Liver (tissue), 9 donors: ENCODE measurements around the gene ATM. TPM values are rescaled to one million over a fixed set of nuclear protein-coding genes. Genes with fewer than 3 reads are reported as not detected.

Source experiments
- DNase-seq: peaks from one replicate; pipeline ENCODE4 v3.0.0-alpha.2; 2017; ENCODE audit warnings: low spot score
- H3K27ac ChIP-seq, 2 donors: one replicate each; pipeline ENCODE4 v1.7.0; 2013; ENCODE audit warnings: inconsistent platforms in 2 of 2, low read length in 2 of 2, control low read depth in 1 of 2, low read depth in 1 of 2, mild to moderate bottlenecking in 1 of 2
- H3K27me3 ChIP-seq, 4 donors: one replicate each; pipeline versions ENCODE4 v1.6.1 to v1.7.0; 2013; ENCODE audit warnings: low read length in 3 of 4, inconsistent platforms in 1 of 4, mild to moderate bottlenecking in 1 of 4, moderate library complexity in 1 of 4; ENCODE audit not compliant: control insufficient read depth in 4 of 4, insufficient read depth in 4 of 4
- H3K36me3 ChIP-seq, 4 donors: one replicate each; pipeline versions ENCODE4 v1.6.1 to v1.7.0; 2013; ENCODE audit warnings: low read length in 3 of 4, mild to moderate bottlenecking in 3 of 4, low read depth in 1 of 4, moderate library complexity in 1 of 4; ENCODE audit not compliant: control insufficient read depth in 4 of 4, insufficient read depth in 3 of 4
- H3K4me1 ChIP-seq, 4 donors: one replicate each; pipeline versions ENCODE4 v1.6.1 to v1.7.0; 2013; ENCODE audit warnings: low read length in 3 of 4, mild to moderate bottlenecking in 3 of 4, moderate library complexity in 1 of 4; ENCODE audit not compliant: control insufficient read depth in 4 of 4, insufficient read depth in 4 of 4
- H3K4me3 ChIP-seq, 3 donors: one replicate each; pipeline versions ENCODE4 v1.6.1 to v1.7.0; 2013; ENCODE audit warnings: low read length in 3 of 3, control low read depth in 1 of 3, low read depth in 1 of 3, mild to moderate bottlenecking in 1 of 3
- H3K9ac ChIP-seq, 2 donors: one replicate each; pipeline ENCODE4 v1.7.0; 2013; ENCODE audit warnings: low read length in 2 of 2, mild to moderate bottlenecking in 2 of 2, moderate library complexity in 2 of 2, control low read depth in 1 of 2, low read depth in 1 of 2
- H3K9me3 ChIP-seq, 4 donors: one replicate each; pipeline versions ENCODE4 v1.6.1 to v1.7.0; 2013; ENCODE audit warnings: low read length in 3 of 4; ENCODE audit not compliant: control insufficient read depth in 4 of 4
- ATF3 ChIP-seq: IDR thresholded peaks from 2 replicates; pipeline ENCODE4 v1.6.1; 2016; ENCODE audit warnings: antibody characterized with exemption
- CTCF ChIP-seq: fragments of 150-350 bp; IDR thresholded peaks from 2 replicates; pipeline ENCODE4 v1.5.1; 2017; ENCODE audit warnings: improper control_type of control experiment, low read depth, low read length; ENCODE audit not compliant: missing input control
- EGR1 ChIP-seq, 2 donors: IDR thresholded peaks; 2 replicates each; pipeline ENCODE4 v1.6.1; 2016 to 2018; ENCODE audit warnings: antibody characterized with exemption in 2 of 2, low read depth in 2 of 2
- FOXA1 ChIP-seq: IDR thresholded peaks from 2 replicates; pipeline ENCODE4 v1.6.1; 2016; ENCODE audit warnings: antibody characterized with exemption
- FOXA2 ChIP-seq: IDR thresholded peaks from 2 replicates; pipeline ENCODE4 v1.6.1; 2016; ENCODE audit warnings: antibody characterized with exemption
- GABPA ChIP-seq, 2 donors: IDR thresholded peaks in 1 of 2; conservative IDR thresholded peaks in 1 of 2; 2 replicates each; pipeline ENCODE4 v1.6.1; 2016; ENCODE audit warnings: antibody characterized with exemption in 2 of 2, mild to moderate bottlenecking in 1 of 2, moderate library complexity in 1 of 2
- HNF4A ChIP-seq, 2 donors: conservative IDR thresholded peaks; 2 replicates each; pipeline ENCODE4 v1.6.1; 2016; ENCODE audit warnings: antibody characterized with exemption in 2 of 2, mild to moderate bottlenecking in 2 of 2
- JUND ChIP-seq, 2 donors: IDR thresholded peaks; 2 replicates each; pipeline ENCODE4 v1.6.1; 2016; ENCODE audit warnings: antibody characterized with exemption in 2 of 2
- MAX ChIP-seq: IDR thresholded peaks from 2 replicates; pipeline ENCODE4 v1.6.1; 2016; ENCODE audit warnings: antibody characterized with exemption
- NR2F2 ChIP-seq: IDR thresholded peaks from 2 replicates; pipeline ENCODE4 v1.6.1; 2016; ENCODE audit warnings: antibody characterized with exemption
- SP1 ChIP-seq: IDR thresholded peaks from 2 replicates; pipeline ENCODE4 v1.6.1; 2018; ENCODE audit warnings: antibody characterized with exemption, mild to moderate bottlenecking
- TAF1 ChIP-seq: conservative IDR thresholded peaks from 2 replicates; pipeline ENCODE4 v1.6.1; 2016; ENCODE audit warnings: antibody characterized with exemption, mild to moderate bottlenecking
- YY1 ChIP-seq: IDR thresholded peaks from 2 replicates; pipeline ENCODE4 v1.6.1; 2016; ENCODE audit warnings: antibody characterized with exemption, mild to moderate bottlenecking
- WGBS: extraction: QIAGEN DNeasy Blood & Tissue Kit; methylation state at CpG from one replicate; pipeline ENCODE4 v1.1.7; 2013; 5-methylcytosine and 5-hydroxymethylcytosine counted together
- polyA plus RNA-seq, 2 donors: library from polyadenylated mRNA; stranded (reverse) in 1 of 2; unstranded in 1 of 2; fragments of 200-250 nt in 1 of 2; fragments of >200 nt in 1 of 2; fragmentation: Nextera tagmentation in 1 of 2; extraction: Ambion mirVana in 1 of 2; gene quantifications; one replicate each; pipeline versions ENCODE4 v1.2.1 to v1.2.3, GENCODE V29; 2013 to 2015
- total RNA-seq, 2 donors: library from RNA; depleted of rRNA; stranded (reverse); fragments of >200 nt; gene quantifications; one replicate each; pipeline ENCODE4 v1.2.3, GENCODE V29; 2014
- TF ChIP-seq, protein P1 (sequence below): IDR thresholded peaks from 2 replicates; pipeline ENCODE4 v1.6.1; 2016; ENCODE audit warnings: antibody characterized with exemption, mild to moderate bottlenecking
- TF ChIP-seq, protein P2 (sequence below): IDR thresholded peaks from 2 replicates; pipeline ENCODE4 v1.6.1; 2016; ENCODE audit warnings: antibody characterized with exemption
- donor health status: healthy.
- donor health status: healthy.
- donor health status: healthy.
- donor health status: healthy.
- donor health status: healthy.

Gene ATM
- total and polyA plus RNA-seq, 4 donors, result 9.9 to 65.7 (median 20.9) TPM

GRCh38 chr11:108199446-108200321, 23.2 kb upstream of the ATM start:
- Histone ChIP-seq H3K4me3 (no peak overlapping the region), H3K27me3 (no peaks in the 10 kb centered on the region), H3K36me3 (peaks cover 0 to 7% (median 2%) of the 10 kb centered on the region in 4 donors), H3K4me1 (peaks cover 2 to 6% (median 5%) of the 10 kb centered on the region in 4 donors), H3K27ac (no peak overlapping the region), H3K9ac (no peak overlapping the region), H3K9me3 (peaks cover 0 to 4% (median 2%) of the 10 kb centered on the region in 4 donors)
- WGBS, result 84% methylated on average over 12 of the region's 12 CpGs
- TF ChIP-seq GABPA (IDR thresholded peaks at IDR 0.05 in 1 of 2, conservative IDR thresholded peaks at IDR 0.05 in 1 of 2) (no peak), HNF4A (conservative IDR thresholded peaks at IDR 0.05) (no peak)
- no peak for DNase-seq

DNA sequence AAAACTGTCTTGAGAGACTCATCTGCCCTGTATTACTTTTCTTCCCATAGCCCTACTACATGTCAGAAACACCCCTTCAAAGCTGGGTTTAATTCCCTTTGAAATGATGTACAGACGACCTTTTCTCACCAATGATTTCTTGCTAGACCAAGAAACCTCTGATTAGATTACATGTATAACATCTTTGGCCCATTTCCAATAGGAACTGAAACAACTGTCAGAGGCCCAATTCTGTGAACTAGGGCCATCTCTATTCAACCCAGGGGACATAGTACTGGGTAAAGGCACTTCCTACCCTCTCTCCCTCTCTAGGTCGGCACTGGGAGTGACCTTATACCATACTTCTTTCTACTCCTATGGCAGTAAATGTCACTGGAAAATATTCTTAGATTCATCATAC, 19.8 kb upstream of the ATM start:
- 83% methylated on average over 2 of the region's 2 CpGs for WGBS
- Histone ChIP-seq H3K9ac (no peak overlapping the region), H3K27ac (no peak overlapping the region), H3K4me3 (no peak overlapping the region), H3K36me3 (peaks cover 3 to 19% (median 10%) of the 10 kb centered on the region in 4 donors), H3K4me1 (no peaks in the 10 kb centered on the region), H3K27me3 (no peaks in the 10 kb centered on the region), H3K9me3 (peaks cover 0 to 8% (median 2%) of the 10 kb centered on the region in 4 donors)
- TF ChIP-seq YY1 (no peak), NR2F2 (no peak), TAF1 (no peak), JUND (IDR thresholded peaks at IDR 0.05) (no peak), MAX (no peak), ATF3 (no peak), FOXA2 (no peak), HNF4A (conservative IDR thresholded peaks at IDR 0.05) (no peak), FOXA1 (no peak), SP1 (no peak), CTCF (no peak), EGR1 (IDR thresholded peaks at IDR 0.05; ENCODE audit: low read depth in 2 of 2) (no peak)
- TF ChIP-seq, protein P1, sequence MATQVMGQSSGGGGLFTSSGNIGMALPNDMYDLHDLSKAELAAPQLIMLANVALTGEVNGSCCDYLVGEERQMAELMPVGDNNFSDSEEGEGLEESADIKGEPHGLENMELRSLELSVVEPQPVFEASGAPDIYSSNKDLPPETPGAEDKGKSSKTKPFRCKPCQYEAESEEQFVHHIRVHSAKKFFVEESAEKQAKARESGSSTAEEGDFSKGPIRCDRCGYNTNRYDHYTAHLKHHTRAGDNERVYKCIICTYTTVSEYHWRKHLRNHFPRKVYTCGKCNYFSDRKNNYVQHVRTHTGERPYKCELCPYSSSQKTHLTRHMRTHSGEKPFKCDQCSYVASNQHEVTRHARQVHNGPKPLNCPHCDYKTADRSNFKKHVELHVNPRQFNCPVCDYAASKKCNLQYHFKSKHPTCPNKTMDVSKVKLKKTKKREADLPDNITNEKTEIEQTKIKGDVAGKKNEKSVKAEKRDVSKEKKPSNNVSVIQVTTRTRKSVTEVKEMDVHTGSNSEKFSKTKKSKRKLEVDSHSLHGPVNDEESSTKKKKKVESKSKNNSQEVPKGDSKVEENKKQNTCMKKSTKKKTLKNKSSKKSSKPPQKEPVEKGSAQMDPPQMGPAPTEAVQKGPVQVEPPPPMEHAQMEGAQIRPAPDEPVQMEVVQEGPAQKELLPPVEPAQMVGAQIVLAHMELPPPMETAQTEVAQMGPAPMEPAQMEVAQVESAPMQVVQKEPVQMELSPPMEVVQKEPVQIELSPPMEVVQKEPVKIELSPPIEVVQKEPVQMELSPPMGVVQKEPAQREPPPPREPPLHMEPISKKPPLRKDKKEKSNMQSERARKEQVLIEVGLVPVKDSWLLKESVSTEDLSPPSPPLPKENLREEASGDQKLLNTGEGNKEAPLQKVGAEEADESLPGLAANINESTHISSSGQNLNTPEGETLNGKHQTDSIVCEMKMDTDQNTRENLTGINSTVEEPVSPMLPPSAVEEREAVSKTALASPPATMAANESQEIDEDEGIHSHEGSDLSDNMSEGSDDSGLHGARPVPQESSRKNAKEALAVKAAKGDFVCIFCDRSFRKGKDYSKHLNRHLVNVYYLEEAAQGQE, result no peak
- TF ChIP-seq, protein P2, sequence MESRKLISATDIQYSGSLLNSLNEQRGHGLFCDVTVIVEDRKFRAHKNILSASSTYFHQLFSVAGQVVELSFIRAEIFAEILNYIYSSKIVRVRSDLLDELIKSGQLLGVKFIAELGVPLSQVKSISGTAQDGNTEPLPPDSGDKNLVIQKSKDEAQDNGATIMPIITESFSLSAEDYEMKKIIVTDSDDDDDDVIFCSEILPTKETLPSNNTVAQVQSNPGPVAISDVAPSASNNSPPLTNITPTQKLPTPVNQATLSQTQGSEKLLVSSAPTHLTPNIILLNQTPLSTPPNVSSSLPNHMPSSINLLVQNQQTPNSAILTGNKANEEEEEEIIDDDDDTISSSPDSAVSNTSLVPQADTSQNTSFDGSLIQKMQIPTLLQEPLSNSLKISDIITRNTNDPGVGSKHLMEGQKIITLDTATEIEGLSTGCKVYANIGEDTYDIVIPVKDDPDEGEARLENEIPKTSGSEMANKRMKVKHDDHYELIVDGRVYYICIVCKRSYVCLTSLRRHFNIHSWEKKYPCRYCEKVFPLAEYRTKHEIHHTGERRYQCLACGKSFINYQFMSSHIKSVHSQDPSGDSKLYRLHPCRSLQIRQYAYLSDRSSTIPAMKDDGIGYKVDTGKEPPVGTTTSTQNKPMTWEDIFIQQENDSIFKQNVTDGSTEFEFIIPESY, result no peak
- no peak for DNase-seq
